Transverse colon (tissue), 4 donors: Measurements from ENCODE around the gene CCNJ. TPM values are rescaled to one million over a fixed set of nuclear protein-coding genes. Genes with fewer than 3 reads are reported as not detected.
"Not testable (repeated sequence)": the region's sequence is repeated elsewhere in the genome, so short reads cannot be mapped to it uniquely, and the experiment has no call there.

Source experiments
- DNase-seq: peaks from one replicate; pipeline ENCODE4 v3.0.0-alpha.2; 2019
- H3K27ac ChIP-seq, 4 donors: fragments of 200-600 bp; sonication (generic); 2 replicates each; pipeline ENCODE4 v1.5.1; 2016 to 2018; ENCODE audit warnings: inconsistent platforms in 4 of 4
- H3K27me3 ChIP-seq: fragments of 200-600 bp; sonication (generic); 2 replicates; pipeline ENCODE4 v1.5.1; 2017; ENCODE audit warnings: inconsistent platforms
- H3K36me3 ChIP-seq, 4 donors: fragments of 200-600 bp; sonication (generic); 2 replicates each; pipeline ENCODE4 v1.5.1; 2017 to 2019; ENCODE audit warnings: inconsistent platforms in 4 of 4
- H3K4me1 ChIP-seq, 4 donors: fragments of 200-600 bp; sonication (generic); 2 replicates each; pipeline ENCODE4 v1.5.1; 2017 to 2020; ENCODE audit warnings: inconsistent platforms in 4 of 4
- H3K4me3 ChIP-seq, 4 donors: fragments of 200-600 bp; sonication (generic); 1 replicate in 1 of 4; 2 replicates in 3 of 4; pipeline versions ENCODE4 v1.5.1 to v1.6.1; 2017 to 2019; ENCODE audit warnings: inconsistent platforms in 4 of 4
- H3K9me3 ChIP-seq, 2 donors: fragments of 200-600 bp; sonication (generic); 2 replicates each; pipeline ENCODE4 v1.5.1; 2017 to 2019; ENCODE audit warnings: inconsistent platforms in 2 of 2
- EP300 ChIP-seq: sonication (generic); formaldehyde crosslinking; IDR thresholded peaks from one replicate; pipeline ENCODE4 v1.6.1; 2017; ENCODE audit warnings: antibody characterized with exemption, low read depth
- POLR2A ChIP-seq: fragments of 450-650 bp; IDR thresholded peaks from one replicate; pipeline ENCODE4 v1.6.1; 2016; ENCODE audit warnings: antibody characterized with exemption, mild to moderate bottlenecking, moderate library complexity
- POLR2AphosphoS5 ChIP-seq, 3 donors: sonication (generic); formaldehyde crosslinking; IDR thresholded peaks; one replicate each; pipeline ENCODE4 v1.6.1; 2016; ENCODE audit warnings: antibody characterized with exemption in 3 of 3
- WGBS, 2 donors: methylation state at CpG; one replicate each; pipeline ENCODE4 v1.1.5; 2018; ENCODE audit warnings: low coverage in 1 of 2; 5-methylcytosine and 5-hydroxymethylcytosine counted together
- in situ Hi-C, 4 donors: fragments of 200-750 bp; cut with MboI; loops; one replicate each; pipeline versions ENCODE4 v1.15.0 to v1.15.1; 2017; ENCODE audit warnings: low sequenced_read_pairs in 3 of 4, low pct_ligation_motif_present in 1 of 4, low pct_unique_long_range_greater_than_20kb in 1 of 4
- intact Hi-C: fragments of 100-400 bp; cut with DNase I; formaldehyde crosslinking; loops from one replicate; pipeline ENCODE4 v1.15.1; 2023; ENCODE audit warnings: low total_unique reads
- total RNA-seq, 4 donors: library from RNA; depleted of rRNA; stranded (reverse); fragments of >200 nt; gene quantifications; one replicate each; pipeline ENCODE4 v1.1.0, GENCODE V29; 2016
- TF ChIP-seq, protein P1 (sequence below), 5 experiments: fragments of 200-600 bp in 3 of 5; fragments of 450-650 bp in 2 of 5; sonication (generic) in 3 of 5; IDR thresholded peaks; 1 replicate in 2 of 5; 2 replicates in 3 of 5; pipeline ENCODE4 v1.5.1; 2016 to 2017; ENCODE audit warnings: antibody characterized with exemption in 5 of 5, inconsistent platforms in 3 of 5, mild to moderate bottlenecking in 2 of 5, moderate library complexity in 1 of 5

The CCNJ gene
- total RNA-seq, 4 donors from 2014 or later, result 1.00 to 7.1 (median 5.6) TPM

DNA sequence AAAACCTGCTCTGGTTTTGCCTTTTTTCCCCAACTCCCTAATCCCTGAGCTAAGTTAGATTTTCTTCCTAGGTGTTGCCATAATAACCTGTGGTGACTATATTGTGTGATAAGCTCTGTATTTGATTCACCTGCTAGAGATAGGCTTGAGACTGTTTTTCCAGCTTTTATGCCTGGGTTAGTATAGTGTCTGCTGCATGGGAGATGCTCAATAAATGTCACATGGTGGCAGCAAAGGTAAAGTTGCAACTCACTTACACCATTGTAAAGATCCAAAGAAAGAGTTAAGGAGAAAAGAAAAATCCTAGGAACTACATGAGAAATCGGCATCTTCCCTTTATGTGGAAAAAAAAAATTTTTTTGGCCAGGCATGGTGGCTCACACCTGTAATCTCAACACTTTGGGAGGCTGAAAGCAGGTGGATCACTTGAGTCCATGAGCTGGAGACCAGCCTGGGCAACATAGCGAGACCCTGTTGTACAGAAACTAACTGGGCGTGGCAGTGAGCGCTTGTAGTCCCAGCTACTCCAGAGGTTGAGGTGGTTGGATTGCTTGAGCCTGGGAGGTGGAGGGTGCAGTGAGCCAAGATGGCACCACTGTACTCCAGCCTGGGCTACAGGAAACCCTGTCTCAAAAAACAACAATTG is 3.7 kb downstream of the CCNJ start:
- no peaks in the 10 kb centered on the region for H3K27me3 ChIP-seq
- no peak overlapping the region for H3K4me3 ChIP-seq
- TF ChIP-seq POLR2A, result no peak
- TF ChIP-seq EP300, result no peak
- TF ChIP-seq, protein P1, sequence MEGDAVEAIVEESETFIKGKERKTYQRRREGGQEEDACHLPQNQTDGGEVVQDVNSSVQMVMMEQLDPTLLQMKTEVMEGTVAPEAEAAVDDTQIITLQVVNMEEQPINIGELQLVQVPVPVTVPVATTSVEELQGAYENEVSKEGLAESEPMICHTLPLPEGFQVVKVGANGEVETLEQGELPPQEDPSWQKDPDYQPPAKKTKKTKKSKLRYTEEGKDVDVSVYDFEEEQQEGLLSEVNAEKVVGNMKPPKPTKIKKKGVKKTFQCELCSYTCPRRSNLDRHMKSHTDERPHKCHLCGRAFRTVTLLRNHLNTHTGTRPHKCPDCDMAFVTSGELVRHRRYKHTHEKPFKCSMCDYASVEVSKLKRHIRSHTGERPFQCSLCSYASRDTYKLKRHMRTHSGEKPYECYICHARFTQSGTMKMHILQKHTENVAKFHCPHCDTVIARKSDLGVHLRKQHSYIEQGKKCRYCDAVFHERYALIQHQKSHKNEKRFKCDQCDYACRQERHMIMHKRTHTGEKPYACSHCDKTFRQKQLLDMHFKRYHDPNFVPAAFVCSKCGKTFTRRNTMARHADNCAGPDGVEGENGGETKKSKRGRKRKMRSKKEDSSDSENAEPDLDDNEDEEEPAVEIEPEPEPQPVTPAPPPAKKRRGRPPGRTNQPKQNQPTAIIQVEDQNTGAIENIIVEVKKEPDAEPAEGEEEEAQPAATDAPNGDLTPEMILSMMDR (IDR thresholded peaks at IDR 0.05), result no peak
- no peak for TF ChIP-seq POLR2AphosphoS5 (IDR thresholded peaks at IDR 0.05)
- H3K4me1 ChIP-seq, result peaks cover 6 to 35% (median 17%) of the 10 kb centered on the region in 4 donors
- DNase-seq, result no peak
- in situ Hi-C loops (no loop called here), intact Hi-C loops (no loop called here)
- H3K36me3 ChIP-seq, result peaks cover 0 to 4% (median 0%) of the 10 kb centered on the region in 4 donors
- H3K9me3 ChIP-seq, result no peaks in the 10 kb centered on the region
- 89% methylated on average over 4 of the region's 4 CpGs; no CpG with 5 or more reads in 1 of the 2 donors for WGBS, 2 donors
- H3K27ac ChIP-seq, result no peak overlapping the region

DNA sequence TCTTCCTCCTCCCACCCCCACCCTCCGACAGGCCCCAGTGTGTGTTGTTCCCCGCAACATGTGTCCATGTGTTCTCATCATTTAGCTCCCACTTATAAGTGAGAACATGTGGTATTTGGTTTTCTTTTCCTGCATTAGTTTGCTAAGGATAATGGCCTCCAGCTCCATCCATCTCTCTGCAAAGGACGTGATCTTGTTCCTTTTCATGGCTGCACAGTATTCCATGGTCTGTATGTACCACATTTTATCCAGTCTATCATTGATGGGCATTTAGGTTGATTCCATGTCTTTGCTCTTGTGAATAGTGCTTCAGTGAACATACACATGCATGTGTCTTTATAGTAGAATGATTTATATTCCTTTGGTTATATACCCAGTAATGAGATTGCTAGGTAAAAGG is 4.5 kb downstream of the CCNJ start:
- H3K4me3 ChIP-seq, H3K9me3 ChIP-seq, H3K27me3 ChIP-seq, H3K27ac ChIP-seq, intact Hi-C loops, H3K36me3 ChIP-seq, DNase-seq, in situ Hi-C loops: not testable (repeated sequence)
- H3K4me1 ChIP-seq, result peaks cover 5 to 29% (median 14%) of the 10 kb centered on the region in 4 donors
- WGBS, 2 donors, result 88 to 90% methylated on average over 1 to 3 of the region's 3 CpGs

DNA sequence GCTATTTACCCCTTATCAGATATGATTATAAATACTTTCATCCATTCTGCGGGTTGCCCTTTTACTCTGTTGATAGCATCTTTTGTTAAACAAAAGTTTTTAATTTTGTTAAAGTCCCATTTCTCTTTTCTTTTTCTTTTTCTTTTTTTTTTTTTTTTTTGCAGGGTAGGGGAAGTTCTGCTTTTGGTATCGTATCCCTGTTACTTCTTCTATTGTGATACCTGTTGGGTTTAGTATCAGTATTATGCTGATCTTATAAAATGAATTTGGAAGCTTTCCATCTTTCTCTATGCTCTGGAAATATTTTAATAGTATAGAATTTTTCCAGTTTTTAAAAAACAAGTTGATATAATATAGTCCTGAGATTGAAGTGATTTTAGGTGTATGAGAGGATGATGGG is 6.0 kb downstream of the CCNJ start:
- no peaks in the 10 kb centered on the region for H3K9me3 ChIP-seq
- TF ChIP-seq POLR2AphosphoS5 (IDR thresholded peaks at IDR 0.05) (no peak), EP300 (no peak), POLR2A (no peak)
- TF ChIP-seq, protein P1 (IDR thresholded peaks at IDR 0.05), result no peak
- H3K27me3 ChIP-seq, result no peaks in the 10 kb centered on the region
- WGBS, 2 donors, result 77 to 100% methylated on average over 1 to 2 of the region's 2 CpGs
- H3K36me3 ChIP-seq, result peaks cover 0 to 4% (median 0%) of the 10 kb centered on the region in 4 donors
- H3K27ac ChIP-seq, result no peak overlapping the region
- H3K4me3 ChIP-seq, result no peak overlapping the region
- DNase-seq, result no peak
- intact Hi-C loops (no loop called here), in situ Hi-C loops (no loop called here)
- peaks cover 3 to 28% (median 12%) of the 10 kb centered on the region in 4 donors for H3K4me1 ChIP-seq

DNA sequence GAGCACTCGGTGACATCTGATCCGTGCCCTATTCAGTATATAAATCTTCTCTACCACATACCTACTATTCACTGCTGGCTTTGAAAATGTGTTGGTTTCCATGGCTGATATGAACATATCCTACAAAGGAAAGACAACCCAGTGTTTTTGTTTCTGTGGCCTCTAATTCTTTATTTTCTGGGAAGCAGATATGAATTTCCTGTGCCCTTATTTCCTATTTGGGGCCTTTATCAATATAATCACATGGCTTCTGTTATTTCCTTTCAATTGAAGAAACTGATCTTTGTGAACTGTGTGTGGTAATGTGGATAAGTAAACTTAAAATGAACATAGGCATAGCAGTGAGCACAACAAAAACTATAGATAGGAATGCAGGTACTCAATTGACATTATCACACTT is 10.6 kb downstream of the CCNJ start:
- no peaks in the 10 kb centered on the region for H3K4me1 ChIP-seq
- H3K27ac ChIP-seq, result no peak overlapping the region
- H3K4me3 ChIP-seq, result no peak overlapping the region
- no peaks in the 10 kb centered on the region for H3K27me3 ChIP-seq
- H3K9me3 ChIP-seq, result no peaks in the 10 kb centered on the region
- 89 to 94% methylated on average over 2 of the region's 2 CpGs for WGBS, 2 donors
- in situ Hi-C loops, result no loop called here
- DNase-seq, result no peak
- peaks cover 0 to 20% (median 10%) of the 10 kb centered on the region in 4 donors for H3K36me3 ChIP-seq
- intact Hi-C loops, result no loop called here
- TF ChIP-seq, protein P1 (IDR thresholded peaks at IDR 0.05), result no peak
- TF ChIP-seq EP300 (no peak), POLR2A (no peak), POLR2AphosphoS5 (IDR thresholded peaks at IDR 0.05) (no peak)

DNA sequence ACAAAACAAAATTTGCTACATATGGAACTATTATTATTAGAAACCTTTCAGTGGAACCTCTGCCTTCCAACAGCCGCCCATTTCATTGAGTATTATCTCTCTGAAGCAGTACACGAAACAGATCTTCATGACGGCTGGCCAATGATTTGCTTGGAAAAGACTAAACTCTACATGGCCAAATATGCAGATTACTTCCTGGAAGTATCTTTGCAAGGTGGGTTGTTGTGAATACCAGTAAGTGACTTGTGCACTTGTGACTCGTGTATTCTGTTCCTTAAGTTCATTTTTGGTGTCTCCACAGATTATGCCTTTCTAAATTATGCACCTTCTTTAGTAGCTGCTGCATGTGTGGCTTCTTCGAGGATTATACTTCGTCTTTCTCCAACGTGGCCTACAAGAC is 13.4 kb downstream of the CCNJ start:
- no peaks in the 10 kb centered on the region for H3K9me3 ChIP-seq
- in situ Hi-C loops, result no loop called here
- no peaks in the 10 kb centered on the region for H3K4me1 ChIP-seq
- H3K4me3 ChIP-seq, result no peak overlapping the region
- H3K36me3 ChIP-seq, result peaks cover 0 to 23% (median 12%) of the 10 kb centered on the region in 4 donors
- 95 to 96% methylated on average over 6 to 7 of the region's 7 CpGs for WGBS, 2 donors
- intact Hi-C loops, result no loop called here
- no peak overlapping the region for H3K27ac ChIP-seq
- TF ChIP-seq, protein P1 (IDR thresholded peaks at IDR 0.05), result no peak
- TF ChIP-seq POLR2A (no peak), EP300 (no peak), POLR2AphosphoS5 (IDR thresholded peaks at IDR 0.05) (no peak)
- no peak for DNase-seq
- no peaks in the 10 kb centered on the region for H3K27me3 ChIP-seq
